Measurements from ENCODE around the gene ATXN1. TPM values are rescaled to one million over a fixed set of nuclear protein-coding genes. Genes with fewer than 3 reads are reported as not detected.
A peak's percentile ranks its signal among the peaks of the same experiment; 100 is the strongest.

The ATXN1 gene
- total RNA-seq, 1 donor from 2014 or later: 3.9 TPM

DNA sequence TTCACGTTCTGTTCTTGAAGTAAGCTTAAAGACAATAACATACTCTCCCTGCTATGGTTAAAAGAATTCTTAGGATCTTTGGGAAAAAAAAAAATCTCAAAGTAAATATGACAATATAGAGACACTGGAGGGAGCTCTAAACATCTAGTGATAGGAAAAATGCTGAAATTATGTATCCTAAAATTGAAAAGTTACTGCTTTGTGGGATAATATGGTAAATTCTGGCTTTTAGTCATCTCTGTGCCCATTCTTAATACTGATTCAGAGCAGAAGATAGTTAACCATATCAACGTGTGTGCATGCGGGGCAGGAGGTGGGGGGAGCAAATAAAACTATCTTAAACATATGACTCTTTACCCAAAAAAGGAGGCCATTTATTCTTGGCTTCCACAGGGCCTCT, 357.4 kb downstream of the ATXN1 start:
- no peak overlapping the region for H3K27ac Mint-ChIP-seq (ENCODE audit: unreplicated experiment)
- peaks cover 17% of the 10 kb centered on the region for H3K4me1 Mint-ChIP-seq
- H3K36me3 Mint-ChIP-seq (ENCODE audit: low read depth): no peaks in the 10 kb centered on the region
- TF ChIP-seq, protein P1, sequence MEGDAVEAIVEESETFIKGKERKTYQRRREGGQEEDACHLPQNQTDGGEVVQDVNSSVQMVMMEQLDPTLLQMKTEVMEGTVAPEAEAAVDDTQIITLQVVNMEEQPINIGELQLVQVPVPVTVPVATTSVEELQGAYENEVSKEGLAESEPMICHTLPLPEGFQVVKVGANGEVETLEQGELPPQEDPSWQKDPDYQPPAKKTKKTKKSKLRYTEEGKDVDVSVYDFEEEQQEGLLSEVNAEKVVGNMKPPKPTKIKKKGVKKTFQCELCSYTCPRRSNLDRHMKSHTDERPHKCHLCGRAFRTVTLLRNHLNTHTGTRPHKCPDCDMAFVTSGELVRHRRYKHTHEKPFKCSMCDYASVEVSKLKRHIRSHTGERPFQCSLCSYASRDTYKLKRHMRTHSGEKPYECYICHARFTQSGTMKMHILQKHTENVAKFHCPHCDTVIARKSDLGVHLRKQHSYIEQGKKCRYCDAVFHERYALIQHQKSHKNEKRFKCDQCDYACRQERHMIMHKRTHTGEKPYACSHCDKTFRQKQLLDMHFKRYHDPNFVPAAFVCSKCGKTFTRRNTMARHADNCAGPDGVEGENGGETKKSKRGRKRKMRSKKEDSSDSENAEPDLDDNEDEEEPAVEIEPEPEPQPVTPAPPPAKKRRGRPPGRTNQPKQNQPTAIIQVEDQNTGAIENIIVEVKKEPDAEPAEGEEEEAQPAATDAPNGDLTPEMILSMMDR (conservative IDR thresholded peaks at IDR 0.05): no peak
- DNase-seq (ENCODE audit: low read depth, low spot score): no peak
- peaks cover 2% of the 10 kb centered on the region for H3K9me3 Mint-ChIP-seq
- H3K27me3 Mint-ChIP-seq (ENCODE audit: low read depth): no peaks in the 10 kb centered on the region
- no peak overlapping the region for H3K4me3 Mint-ChIP-seq

DNA sequence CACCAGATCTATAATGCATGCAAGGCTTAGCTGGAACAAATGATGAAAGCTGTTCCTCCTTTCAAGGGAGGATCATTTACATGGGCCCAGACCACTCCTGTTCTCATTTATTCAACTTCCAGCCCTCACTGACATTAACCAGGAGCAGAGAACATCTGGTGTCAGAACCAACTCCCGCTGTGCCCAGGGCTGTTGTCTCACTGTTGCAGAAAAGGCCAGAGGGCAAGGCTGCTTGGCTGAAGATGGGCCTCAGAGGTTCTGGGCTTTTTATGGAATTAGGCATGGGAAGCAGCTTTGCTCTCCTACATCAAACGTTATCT, 358.7 kb downstream of the ATXN1 start:
- no peak for DNase-seq (ENCODE audit: low read depth, low spot score)
- no peaks in the 10 kb centered on the region for H3K27me3 Mint-ChIP-seq (ENCODE audit: low read depth)
- H3K4me3 Mint-ChIP-seq: no peak overlapping the region
- H3K9me3 Mint-ChIP-seq: peaks cover 2% of the 10 kb centered on the region
- TF ChIP-seq, protein P1 (conservative IDR thresholded peaks at IDR 0.05): no peak
- peaks cover 17% of the 10 kb centered on the region for H3K4me1 Mint-ChIP-seq
- no peak overlapping the region for H3K27ac Mint-ChIP-seq (ENCODE audit: unreplicated experiment)
- no peaks in the 10 kb centered on the region for H3K36me3 Mint-ChIP-seq (ENCODE audit: low read depth)

DNA sequence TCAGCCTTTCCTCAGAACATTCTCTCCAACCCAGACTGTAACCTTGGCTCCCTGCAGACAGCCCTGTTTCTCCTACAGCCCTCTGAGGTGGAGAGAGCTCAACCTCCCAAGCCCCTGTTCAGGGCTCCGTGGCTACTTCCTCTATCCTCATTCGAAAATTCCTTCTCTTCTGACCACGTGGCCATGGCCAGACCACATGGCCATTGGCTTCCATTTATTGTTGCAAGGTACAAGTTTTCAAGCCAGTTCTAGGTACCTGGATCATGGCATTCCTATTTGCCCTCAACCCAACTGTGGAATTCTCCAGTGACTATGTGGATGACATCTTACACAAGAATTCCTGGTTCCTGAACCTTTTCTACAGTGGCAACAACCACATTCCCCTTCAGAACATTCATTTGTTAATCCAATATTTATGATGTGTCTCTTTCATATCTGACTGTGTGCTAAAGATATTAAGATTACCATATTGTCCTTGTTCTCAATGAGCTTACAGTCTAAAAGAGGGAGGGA, 361.0 kb downstream of the ATXN1 start:
- TF ChIP-seq, protein P1 (conservative IDR thresholded peaks at IDR 0.05): no peak
- no peak for DNase-seq (ENCODE audit: low read depth, low spot score)
- H3K36me3 Mint-ChIP-seq (ENCODE audit: low read depth): no peaks in the 10 kb centered on the region
- no peak overlapping the region for H3K27ac Mint-ChIP-seq (ENCODE audit: unreplicated experiment)
- peaks cover 2% of the 10 kb centered on the region for H3K9me3 Mint-ChIP-seq
- H3K27me3 Mint-ChIP-seq (ENCODE audit: low read depth): no peaks in the 10 kb centered on the region
- no peak overlapping the region for H3K4me3 Mint-ChIP-seq
- H3K4me1 Mint-ChIP-seq: peaks cover 17% of the 10 kb centered on the region

DNA sequence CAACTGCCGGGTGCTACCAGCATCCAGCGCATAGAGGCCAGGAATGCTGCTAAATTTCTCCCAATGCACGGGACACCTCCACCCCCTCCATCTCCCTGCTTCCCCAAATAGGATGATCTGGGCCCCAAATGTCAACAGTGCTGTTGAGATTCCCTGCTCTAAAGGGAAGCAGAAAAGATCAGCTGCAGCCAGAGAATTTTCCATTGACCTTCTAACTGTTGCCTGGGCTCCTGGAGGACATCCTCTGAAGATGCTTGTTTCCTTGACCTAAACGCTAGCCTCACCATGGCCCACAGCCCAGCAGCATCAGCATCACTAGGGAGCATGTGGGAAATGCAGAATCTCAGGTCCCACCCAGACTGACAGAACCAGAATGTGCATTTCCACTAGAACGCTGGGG, 361.6 kb downstream of the ATXN1 start:
- H3K9me3 Mint-ChIP-seq: peaks cover 2% of the 10 kb centered on the region
- no peak overlapping the region for H3K4me3 Mint-ChIP-seq
- no peaks in the 10 kb centered on the region for H3K27me3 Mint-ChIP-seq (ENCODE audit: low read depth)
- H3K27ac Mint-ChIP-seq (ENCODE audit: unreplicated experiment): peak overlapping the region; percentile 43
- H3K36me3 Mint-ChIP-seq (ENCODE audit: low read depth): no peaks in the 10 kb centered on the region
- H3K4me1 Mint-ChIP-seq: peaks cover 14% of the 10 kb centered on the region
- TF ChIP-seq, protein P1 (conservative IDR thresholded peaks at IDR 0.05): no peak
- DNase-seq (ENCODE audit: low read depth, low spot score): no peak

DNA sequence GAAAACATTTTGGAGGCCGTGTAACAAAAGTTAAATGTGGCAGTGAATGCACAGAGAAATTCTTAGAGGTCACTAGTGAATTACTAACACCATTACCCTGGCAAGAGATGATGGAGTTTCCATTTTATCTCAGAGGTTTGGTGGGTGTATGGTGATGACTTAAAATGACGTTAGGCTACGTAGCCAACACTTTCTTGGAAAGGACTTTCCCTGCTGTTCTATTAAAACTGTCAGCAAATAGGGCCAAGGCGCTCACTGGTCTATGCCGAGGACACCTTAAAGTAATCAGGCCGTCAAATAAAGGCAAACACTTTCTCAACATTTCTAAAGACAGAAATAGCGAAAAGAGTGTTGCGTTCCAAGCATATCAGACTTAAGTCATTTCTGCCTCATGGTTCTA, 362.1 kb downstream of the ATXN1 start:
- TF ChIP-seq, protein P1 (conservative IDR thresholded peaks at IDR 0.05): no peak
- DNase-seq (ENCODE audit: low read depth, low spot score): no peak
- H3K4me3 Mint-ChIP-seq: no peak overlapping the region
- H3K27ac Mint-ChIP-seq (ENCODE audit: unreplicated experiment): no peak overlapping the region
- peaks cover 2% of the 10 kb centered on the region for H3K9me3 Mint-ChIP-seq
- peaks cover 11% of the 10 kb centered on the region for H3K4me1 Mint-ChIP-seq
- no peaks in the 10 kb centered on the region for H3K27me3 Mint-ChIP-seq (ENCODE audit: low read depth)
- no peaks in the 10 kb centered on the region for H3K36me3 Mint-ChIP-seq (ENCODE audit: low read depth)

DNA sequence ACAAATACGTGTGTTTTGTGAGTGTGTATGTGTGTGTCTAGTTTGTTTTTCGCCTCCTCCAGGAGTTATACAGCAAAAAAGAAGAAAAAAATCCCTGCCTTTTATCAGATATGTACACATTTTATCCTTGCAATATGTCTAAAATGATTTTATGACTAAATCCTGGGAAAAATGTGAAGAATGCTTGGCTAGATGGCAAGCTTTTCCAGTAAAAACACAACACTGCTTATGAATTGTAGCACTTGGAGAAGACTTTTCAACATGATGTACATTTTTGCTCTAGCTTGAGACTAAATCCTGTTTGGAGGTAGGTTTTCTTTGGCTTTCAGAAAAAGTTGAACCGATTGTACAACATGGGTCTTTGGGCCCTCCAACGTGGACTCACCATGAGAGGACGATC, 362.7 kb downstream of the ATXN1 start:
- DNase-seq (ENCODE audit: low read depth, low spot score): no peak
- TF ChIP-seq, protein P1 (conservative IDR thresholded peaks at IDR 0.05): no peak
- Mint-ChIP-seq H3K27ac (ENCODE audit: unreplicated experiment) (no peak overlapping the region), H3K9me3 (peaks cover 2% of the 10 kb centered on the region), H3K4me1 (peaks cover 7% of the 10 kb centered on the region), H3K4me3 (no peak overlapping the region), H3K27me3 (ENCODE audit: low read depth) (no peaks in the 10 kb centered on the region), H3K36me3 (ENCODE audit: low read depth) (no peaks in the 10 kb centered on the region)
